HL-60 (cell line): Measurements from ENCODE around the gene MAPK8IP2.
"Not testable (repeated sequence)": the region's sequence is repeated elsewhere in the genome, so short reads cannot be mapped to it uniquely, and the experiment has no call there.

Experiments
- DNase-seq, 2 experiments: peaks; one replicate each; pipeline ENCODE4 v3.0.0-alpha.2; 2010 to 2020; ENCODE audit warnings: low read depth in 1 of 2, low spot score in 1 of 2
- H3K27ac ChIP-seq: fragments of 250-450 bp; sonication (Bioruptor Pico); replicated peaks from 2 replicates; pipeline ENCODE4 v1.5.1; 2020; ENCODE audit warnings: mild to moderate bottlenecking, moderate library complexity
- H3K27me3 ChIP-seq: fragments of 250-450 bp; sonication (Bioruptor Pico); 2 replicates; pipeline ENCODE4 v1.5.1; 2021; ENCODE audit warnings: mild to moderate bottlenecking, moderate library complexity; ENCODE audit not compliant: insufficient read depth, poor library complexity, severe bottlenecking
- H3K4me3 ChIP-seq: replicated peaks from 2 replicates; pipeline ENCODE4 v1.5.1; 2011; ENCODE audit warnings: mild to moderate bottlenecking, control low read depth, low read length; ENCODE audit not compliant: insufficient read depth
- CTCF ChIP-seq: IDR thresholded peaks from one replicate; pipeline ENCODE4 v1.5.1; 2011; ENCODE audit warnings: low read length, control low read depth, inconsistent platforms; ENCODE audit not compliant: insufficient read depth
- GABPA ChIP-seq: IDR thresholded peaks from 2 replicates; pipeline ENCODE4 v1.6.1; 2012; ENCODE audit warnings: low read depth
- POLR2AphosphoS5 ChIP-seq: IDR thresholded peaks from 2 replicates; pipeline ENCODE4 v1.6.1; 2012; ENCODE audit warnings: low read depth
- REST ChIP-seq: IDR thresholded peaks from 2 replicates; pipeline ENCODE4 v1.6.1; 2012; ENCODE audit warnings: low read depth; ENCODE audit not compliant: insufficient replicate concordance
- SPI1 ChIP-seq: IDR thresholded peaks from 2 replicates; pipeline ENCODE4 v1.6.1; 2012; ENCODE audit warnings: low read depth, mild to moderate bottlenecking, borderline replicate concordance

Gene MAPK8IP2

DNA sequence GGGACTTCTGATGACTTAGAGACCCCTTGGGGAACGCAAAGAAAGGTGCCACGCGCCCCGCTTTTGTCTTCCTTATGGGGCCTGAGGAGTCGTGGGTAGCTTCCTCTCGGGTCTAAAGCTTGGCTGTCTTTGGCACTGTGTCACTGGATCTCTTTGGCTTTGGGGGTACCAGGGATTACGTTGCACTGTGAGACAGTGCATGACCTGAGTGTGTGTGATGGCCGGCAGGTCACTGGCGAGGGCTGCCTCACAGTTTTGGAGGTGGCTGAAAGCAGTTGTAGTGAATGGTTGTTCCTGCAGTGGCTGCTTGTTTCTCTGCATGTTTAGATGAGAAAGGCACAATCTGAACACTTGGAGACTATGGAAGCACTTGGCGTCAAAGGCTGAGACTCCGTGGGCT is 33.2 kb downstream of the MAPK8IP2 start:
- TF ChIP-seq POLR2AphosphoS5 = no peak
- no peak for TF ChIP-seq GABPA
- TF ChIP-seq REST = no peak
- no peak for TF ChIP-seq SPI1
- no peak for TF ChIP-seq CTCF
- no peak for DNase-seq
- no peaks in the 10 kb centered on the region for H3K27me3 ChIP-seq
- H3K27ac ChIP-seq = no peak overlapping the region
- no peak overlapping the region for H3K4me3 ChIP-seq

DNA sequence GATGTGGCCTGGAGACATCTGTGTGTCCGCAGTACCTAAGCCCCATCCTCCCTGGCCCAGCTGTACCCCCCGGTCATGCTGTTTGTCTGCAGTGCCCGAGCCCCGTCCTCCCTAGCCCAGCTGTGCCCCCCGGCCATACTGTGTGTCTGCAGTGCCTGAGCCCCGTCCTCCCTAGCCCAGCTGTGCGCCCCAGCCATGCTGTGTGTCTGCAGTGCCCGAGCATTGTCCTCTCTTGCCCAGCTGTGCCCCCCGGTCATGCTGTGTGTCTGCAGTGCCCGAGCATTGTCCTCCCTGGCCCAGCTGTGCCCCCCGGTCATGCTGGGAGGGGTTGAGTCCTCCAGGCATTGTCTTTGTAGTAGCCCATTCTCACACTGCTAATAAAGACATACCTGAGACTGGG is 35.0 kb downstream of the MAPK8IP2 start:
- no peak for DNase-seq
- H3K4me3 ChIP-seq = no peak overlapping the region
- H3K27me3 ChIP-seq = no peaks in the 10 kb centered on the region
- no peak for TF ChIP-seq CTCF
- TF ChIP-seq REST = no peak
- no peak for TF ChIP-seq GABPA
- TF ChIP-seq POLR2AphosphoS5 = no peak
- TF ChIP-seq SPI1 = no peak
- no peak overlapping the region for H3K27ac ChIP-seq

- DNase-seq, H3K27ac ChIP-seq: not testable (repeated sequence)
These were observed 39.7 kb downstream of the MAPK8IP2 start for GRCh38 chr22:50640296-50640695.

DNA sequence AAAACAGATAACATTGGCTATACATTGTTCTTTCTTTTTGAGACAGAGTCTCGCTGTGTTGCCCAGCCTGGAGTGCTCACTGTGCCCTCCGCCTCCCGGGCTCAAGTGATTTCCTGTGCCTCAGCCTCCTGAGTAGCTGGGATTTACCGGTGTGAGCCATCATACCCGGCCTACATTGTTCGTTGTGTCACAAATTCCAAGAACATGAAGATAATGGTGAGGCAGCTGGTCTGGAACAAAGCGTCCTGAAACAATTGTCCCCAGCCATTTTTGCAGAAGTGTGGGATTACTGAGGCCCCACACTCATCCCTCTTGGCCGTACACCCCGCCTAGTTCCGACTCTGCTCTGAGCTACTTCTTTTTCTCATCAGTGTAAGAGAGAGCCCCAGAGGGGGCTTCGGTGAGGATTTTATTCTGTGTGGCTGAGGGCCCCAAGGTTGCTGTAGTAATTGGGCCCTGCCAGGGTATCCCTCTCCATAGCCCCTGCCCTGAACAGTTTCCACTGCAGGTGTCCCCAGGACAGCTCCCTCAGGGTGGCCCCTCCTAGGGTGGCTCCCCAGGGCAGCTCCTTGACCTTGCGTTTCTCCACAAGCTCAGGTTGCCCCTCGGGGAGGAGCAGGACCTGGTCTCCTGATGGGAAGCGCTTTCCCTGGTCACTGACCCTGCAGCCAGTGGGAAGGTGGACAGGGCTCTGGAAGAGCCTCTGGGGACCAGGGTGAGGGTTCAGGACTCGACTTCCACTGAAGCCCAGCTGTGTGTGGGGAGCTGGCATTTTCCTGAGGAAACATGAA is 40.5 kb downstream of the MAPK8IP2 start:
- no peak overlapping the region for H3K27ac ChIP-seq
- no peak overlapping the region for H3K4me3 ChIP-seq
- DNase-seq = no peak
- H3K27me3 ChIP-seq = no peaks in the 10 kb centered on the region
- TF ChIP-seq GABPA = no peak
- TF ChIP-seq POLR2AphosphoS5 = no peak
- TF ChIP-seq REST = no peak
- TF ChIP-seq SPI1 = no peak
- TF ChIP-seq CTCF = no peak

More at GRCh38 chr22:50640296-50640695, 39.7 kb downstream of the MAPK8IP2 start:
- not testable (repeated sequence) for H3K27me3 ChIP-seq, H3K4me3 ChIP-seq
